Liver (tissue), 9 donors: ENCODE data around the gene MLX. TPM values are rescaled to one million over a fixed set of nuclear protein-coding genes. Genes with fewer than 3 reads are reported as not detected.

ENCODE experiments used
- DNase-seq: peaks from one replicate; pipeline ENCODE4 v3.0.0-alpha.2; 2017; ENCODE audit warnings: low spot score
- H3K27ac ChIP-seq, 2 donors: one replicate each; pipeline ENCODE4 v1.7.0; 2013; ENCODE audit warnings: inconsistent platforms in 2 of 2, low read length in 2 of 2, control low read depth in 1 of 2, low read depth in 1 of 2, mild to moderate bottlenecking in 1 of 2
- H3K27me3 ChIP-seq, 4 donors: one replicate each; pipeline versions ENCODE4 v1.6.1 to v1.7.0; 2013; ENCODE audit warnings: low read length in 3 of 4, inconsistent platforms in 1 of 4, mild to moderate bottlenecking in 1 of 4, moderate library complexity in 1 of 4; ENCODE audit not compliant: control insufficient read depth in 4 of 4, insufficient read depth in 4 of 4
- H3K36me3 ChIP-seq, 4 donors: one replicate each; pipeline versions ENCODE4 v1.6.1 to v1.7.0; 2013; ENCODE audit warnings: low read length in 3 of 4, mild to moderate bottlenecking in 3 of 4, low read depth in 1 of 4, moderate library complexity in 1 of 4; ENCODE audit not compliant: control insufficient read depth in 4 of 4, insufficient read depth in 3 of 4
- H3K4me1 ChIP-seq, 4 donors: one replicate each; pipeline versions ENCODE4 v1.6.1 to v1.7.0; 2013; ENCODE audit warnings: low read length in 3 of 4, mild to moderate bottlenecking in 3 of 4, moderate library complexity in 1 of 4; ENCODE audit not compliant: control insufficient read depth in 4 of 4, insufficient read depth in 4 of 4
- H3K4me3 ChIP-seq, 3 donors: one replicate each; pipeline versions ENCODE4 v1.6.1 to v1.7.0; 2013; ENCODE audit warnings: low read length in 3 of 3, control low read depth in 1 of 3, low read depth in 1 of 3, mild to moderate bottlenecking in 1 of 3
- H3K9ac ChIP-seq, 2 donors: one replicate each; pipeline ENCODE4 v1.7.0; 2013; ENCODE audit warnings: low read length in 2 of 2, mild to moderate bottlenecking in 2 of 2, moderate library complexity in 2 of 2, control low read depth in 1 of 2, low read depth in 1 of 2
- H3K9me3 ChIP-seq, 4 donors: one replicate each; pipeline versions ENCODE4 v1.6.1 to v1.7.0; 2013; ENCODE audit warnings: low read length in 3 of 4; ENCODE audit not compliant: control insufficient read depth in 4 of 4
- EGR1 ChIP-seq, 2 donors: IDR thresholded peaks; 2 replicates each; pipeline ENCODE4 v1.6.1; 2016 to 2018; ENCODE audit warnings: antibody characterized with exemption in 2 of 2, low read depth in 2 of 2
- FOXA1 ChIP-seq: IDR thresholded peaks from 2 replicates; pipeline ENCODE4 v1.6.1; 2016; ENCODE audit warnings: antibody characterized with exemption
- FOXA2 ChIP-seq: IDR thresholded peaks from 2 replicates; pipeline ENCODE4 v1.6.1; 2016; ENCODE audit warnings: antibody characterized with exemption
- GABPA ChIP-seq, 2 donors: IDR thresholded peaks in 1 of 2; conservative IDR thresholded peaks in 1 of 2; 2 replicates each; pipeline ENCODE4 v1.6.1; 2016; ENCODE audit warnings: antibody characterized with exemption in 2 of 2, mild to moderate bottlenecking in 1 of 2, moderate library complexity in 1 of 2
- HNF4A ChIP-seq, 2 donors: conservative IDR thresholded peaks; 2 replicates each; pipeline ENCODE4 v1.6.1; 2016; ENCODE audit warnings: antibody characterized with exemption in 2 of 2, mild to moderate bottlenecking in 2 of 2
- HNF4G ChIP-seq: IDR thresholded peaks from 2 replicates; pipeline ENCODE4 v1.6.1; 2016; ENCODE audit warnings: antibody characterized with exemption
- JUND ChIP-seq, 2 donors: IDR thresholded peaks; 2 replicates each; pipeline ENCODE4 v1.6.1; 2016; ENCODE audit warnings: antibody characterized with exemption in 2 of 2
- NR2F2 ChIP-seq: IDR thresholded peaks from 2 replicates; pipeline ENCODE4 v1.6.1; 2016; ENCODE audit warnings: antibody characterized with exemption
- RAD21 ChIP-seq, 2 donors: IDR thresholded peaks; 2 replicates each; pipeline ENCODE4 v1.6.1; 2016; ENCODE audit warnings: antibody characterized with exemption in 2 of 2, mild to moderate bottlenecking in 2 of 2
- RXRA ChIP-seq, 2 donors: IDR thresholded peaks; 2 replicates each; pipeline ENCODE4 v1.6.1; 2017 to 2018; ENCODE audit warnings: antibody characterized with exemption in 2 of 2, mild to moderate bottlenecking in 1 of 2
- SP1 ChIP-seq: IDR thresholded peaks from 2 replicates; pipeline ENCODE4 v1.6.1; 2018; ENCODE audit warnings: antibody characterized with exemption, mild to moderate bottlenecking
- TAF1 ChIP-seq: conservative IDR thresholded peaks from 2 replicates; pipeline ENCODE4 v1.6.1; 2016; ENCODE audit warnings: antibody characterized with exemption, mild to moderate bottlenecking
- YY1 ChIP-seq: IDR thresholded peaks from 2 replicates; pipeline ENCODE4 v1.6.1; 2016; ENCODE audit warnings: antibody characterized with exemption, mild to moderate bottlenecking
- WGBS: extraction: QIAGEN DNeasy Blood & Tissue Kit; methylation state at CpG from one replicate; pipeline ENCODE4 v1.1.7; 2013; 5-methylcytosine and 5-hydroxymethylcytosine counted together
- polyA plus RNA-seq, 2 donors: library from polyadenylated mRNA; stranded (reverse) in 1 of 2; unstranded in 1 of 2; fragments of 200-250 nt in 1 of 2; fragments of >200 nt in 1 of 2; fragmentation: Nextera tagmentation in 1 of 2; extraction: Ambion mirVana in 1 of 2; gene quantifications; one replicate each; pipeline versions ENCODE4 v1.2.1 to v1.2.3, GENCODE V29; 2013 to 2015
- total RNA-seq, 2 donors: library from RNA; depleted of rRNA; stranded (reverse); fragments of >200 nt; gene quantifications; one replicate each; pipeline ENCODE4 v1.2.3, GENCODE V29; 2014
- TF ChIP-seq, protein P1 (sequence below): fragments of 150-350 bp; IDR thresholded peaks from 2 replicates; pipeline ENCODE4 v1.5.1; 2017; ENCODE audit warnings: improper control_type of control experiment, low read depth, low read length; ENCODE audit not compliant: missing input control
- TF ChIP-seq, protein P2 (sequence below): IDR thresholded peaks from 2 replicates; pipeline ENCODE4 v1.6.1; 2016; ENCODE audit warnings: antibody characterized with exemption
- TF ChIP-seq, protein P3 (sequence below): IDR thresholded peaks from 2 replicates; pipeline ENCODE4 v1.6.1; 2016; ENCODE audit warnings: antibody characterized with exemption, mild to moderate bottlenecking
- TF ChIP-seq, protein P4 (sequence below): IDR thresholded peaks from 2 replicates; pipeline ENCODE4 v1.6.1; 2016; ENCODE audit warnings: antibody characterized with exemption
- TF ChIP-seq, protein P5 (sequence below): IDR thresholded peaks from 2 replicates; pipeline ENCODE4 v1.6.1; 2016; ENCODE audit warnings: antibody characterized with exemption
- donor health status: healthy.
- donor health status: healthy.
- donor health status: healthy.
- donor health status: healthy.
- donor health status: healthy.

MLX gene
- total and polyA plus RNA-seq, 4 donors, result 19.4 to 40.0 (median 32.1) TPM

DNA sequence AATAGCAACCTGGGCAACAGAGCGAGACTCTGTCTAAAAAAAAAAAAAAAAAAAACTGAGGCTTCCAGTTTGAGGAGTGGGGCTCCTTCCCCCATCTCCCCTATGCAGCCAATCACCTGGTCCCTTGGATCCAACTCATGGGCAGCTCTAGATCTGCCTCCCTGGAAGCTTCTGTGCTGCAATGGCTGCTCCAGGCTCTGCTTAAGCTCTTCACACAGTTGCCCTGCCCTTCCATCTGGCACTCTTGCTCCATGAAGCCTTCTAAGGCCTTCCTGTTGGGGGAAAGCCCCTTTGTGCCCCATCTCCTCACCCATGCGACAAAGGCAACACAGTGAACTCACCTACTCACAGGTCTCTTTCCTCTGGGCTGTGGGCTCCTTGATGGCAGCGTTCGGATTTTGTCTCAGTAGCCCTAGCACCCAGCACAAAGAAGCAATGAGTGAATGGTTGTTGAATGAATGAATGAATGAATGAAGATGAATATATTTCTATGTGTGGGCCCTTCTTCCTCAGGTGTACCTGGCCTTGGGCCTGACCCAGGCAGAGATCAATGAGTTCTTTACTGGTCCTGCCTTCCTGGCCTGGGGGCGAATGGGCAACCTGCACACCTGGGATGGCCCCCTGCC is 29.0 kb upstream of the MLX start:
- whole genome bisulfite sequencing, result 97% methylated on average over 5 of the region's 5 CpGs
- Histone ChIP-seq H3K9me3 (no peaks in the 10 kb centered on the region), H3K4me3 (no peak overlapping the region), H3K9ac (peak overlapping the region in 1 of 2 donors; percentile 10), H3K36me3 (peaks cover 4 to 14% (median 10%) of the 10 kb centered on the region in 4 donors), H3K4me1 (peaks cover 15 to 29% (median 21%) of the 10 kb centered on the region in 4 donors), H3K27ac (peak overlapping the region in 1 of 2 donors; percentile 96), H3K27me3 (no peaks in the 10 kb centered on the region)
- DNase-seq, result no peak
- TF ChIP-seq EGR1 (IDR thresholded peaks at IDR 0.05; ENCODE audit: low read depth in 2 of 2) (no peak), HNF4G (no peak), HNF4A (conservative IDR thresholded peaks at IDR 0.05) (no peak)
- TF ChIP-seq, protein P1, sequence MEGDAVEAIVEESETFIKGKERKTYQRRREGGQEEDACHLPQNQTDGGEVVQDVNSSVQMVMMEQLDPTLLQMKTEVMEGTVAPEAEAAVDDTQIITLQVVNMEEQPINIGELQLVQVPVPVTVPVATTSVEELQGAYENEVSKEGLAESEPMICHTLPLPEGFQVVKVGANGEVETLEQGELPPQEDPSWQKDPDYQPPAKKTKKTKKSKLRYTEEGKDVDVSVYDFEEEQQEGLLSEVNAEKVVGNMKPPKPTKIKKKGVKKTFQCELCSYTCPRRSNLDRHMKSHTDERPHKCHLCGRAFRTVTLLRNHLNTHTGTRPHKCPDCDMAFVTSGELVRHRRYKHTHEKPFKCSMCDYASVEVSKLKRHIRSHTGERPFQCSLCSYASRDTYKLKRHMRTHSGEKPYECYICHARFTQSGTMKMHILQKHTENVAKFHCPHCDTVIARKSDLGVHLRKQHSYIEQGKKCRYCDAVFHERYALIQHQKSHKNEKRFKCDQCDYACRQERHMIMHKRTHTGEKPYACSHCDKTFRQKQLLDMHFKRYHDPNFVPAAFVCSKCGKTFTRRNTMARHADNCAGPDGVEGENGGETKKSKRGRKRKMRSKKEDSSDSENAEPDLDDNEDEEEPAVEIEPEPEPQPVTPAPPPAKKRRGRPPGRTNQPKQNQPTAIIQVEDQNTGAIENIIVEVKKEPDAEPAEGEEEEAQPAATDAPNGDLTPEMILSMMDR, result no peak
- TF ChIP-seq, protein P2, sequence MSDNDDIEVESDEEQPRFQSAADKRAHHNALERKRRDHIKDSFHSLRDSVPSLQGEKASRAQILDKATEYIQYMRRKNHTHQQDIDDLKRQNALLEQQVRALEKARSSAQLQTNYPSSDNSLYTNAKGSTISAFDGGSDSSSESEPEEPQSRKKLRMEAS, result no peak
- TF ChIP-seq, protein P3, sequence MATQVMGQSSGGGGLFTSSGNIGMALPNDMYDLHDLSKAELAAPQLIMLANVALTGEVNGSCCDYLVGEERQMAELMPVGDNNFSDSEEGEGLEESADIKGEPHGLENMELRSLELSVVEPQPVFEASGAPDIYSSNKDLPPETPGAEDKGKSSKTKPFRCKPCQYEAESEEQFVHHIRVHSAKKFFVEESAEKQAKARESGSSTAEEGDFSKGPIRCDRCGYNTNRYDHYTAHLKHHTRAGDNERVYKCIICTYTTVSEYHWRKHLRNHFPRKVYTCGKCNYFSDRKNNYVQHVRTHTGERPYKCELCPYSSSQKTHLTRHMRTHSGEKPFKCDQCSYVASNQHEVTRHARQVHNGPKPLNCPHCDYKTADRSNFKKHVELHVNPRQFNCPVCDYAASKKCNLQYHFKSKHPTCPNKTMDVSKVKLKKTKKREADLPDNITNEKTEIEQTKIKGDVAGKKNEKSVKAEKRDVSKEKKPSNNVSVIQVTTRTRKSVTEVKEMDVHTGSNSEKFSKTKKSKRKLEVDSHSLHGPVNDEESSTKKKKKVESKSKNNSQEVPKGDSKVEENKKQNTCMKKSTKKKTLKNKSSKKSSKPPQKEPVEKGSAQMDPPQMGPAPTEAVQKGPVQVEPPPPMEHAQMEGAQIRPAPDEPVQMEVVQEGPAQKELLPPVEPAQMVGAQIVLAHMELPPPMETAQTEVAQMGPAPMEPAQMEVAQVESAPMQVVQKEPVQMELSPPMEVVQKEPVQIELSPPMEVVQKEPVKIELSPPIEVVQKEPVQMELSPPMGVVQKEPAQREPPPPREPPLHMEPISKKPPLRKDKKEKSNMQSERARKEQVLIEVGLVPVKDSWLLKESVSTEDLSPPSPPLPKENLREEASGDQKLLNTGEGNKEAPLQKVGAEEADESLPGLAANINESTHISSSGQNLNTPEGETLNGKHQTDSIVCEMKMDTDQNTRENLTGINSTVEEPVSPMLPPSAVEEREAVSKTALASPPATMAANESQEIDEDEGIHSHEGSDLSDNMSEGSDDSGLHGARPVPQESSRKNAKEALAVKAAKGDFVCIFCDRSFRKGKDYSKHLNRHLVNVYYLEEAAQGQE, result no peak

DNA sequence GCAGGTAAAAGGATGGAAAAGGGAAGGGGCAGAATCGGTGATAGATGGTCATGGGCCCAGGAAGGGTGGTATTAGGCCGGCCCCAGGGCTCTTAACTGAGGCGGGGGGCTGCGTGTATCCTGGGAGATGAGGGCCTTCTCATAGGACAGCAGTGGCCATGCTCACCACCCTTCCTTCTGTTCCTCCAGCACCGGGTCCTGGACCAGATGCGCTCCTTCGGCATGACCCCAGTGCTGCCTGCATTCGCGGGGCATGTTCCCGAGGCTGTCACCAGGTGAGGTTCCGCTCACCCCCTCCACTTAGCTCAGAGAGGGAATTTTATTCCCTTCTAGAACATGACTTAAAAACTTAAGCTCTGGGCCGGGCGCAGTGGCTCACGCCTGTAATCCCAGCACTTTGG is 28.4 kb upstream of the MLX start:
- no peak for DNase-seq
- peaks cover 15 to 26% (median 21%) of the 10 kb centered on the region in 4 donors for H3K4me1 ChIP-seq
- no peaks in the 10 kb centered on the region for H3K9me3 ChIP-seq
- H3K27me3 ChIP-seq, result no peaks in the 10 kb centered on the region
- peaks cover 4 to 18% (median 12%) of the 10 kb centered on the region in 4 donors for H3K36me3 ChIP-seq
- 97% methylated on average over 14 of the region's 14 CpGs for WGBS
- H3K9ac ChIP-seq, result no peak overlapping the region
- no peak overlapping the region for H3K4me3 ChIP-seq
- no peak overlapping the region for H3K27ac ChIP-seq
- TF ChIP-seq JUND (IDR thresholded peaks at IDR 0.05) (no peak), RXRA (IDR thresholded peaks at IDR 0.05) (no peak), SP1 (no peak), HNF4G (no peak), NR2F2 (no peak), GABPA (IDR thresholded peaks at IDR 0.05 in 1 of 2, conservative IDR thresholded peaks at IDR 0.05 in 1 of 2) (no peak), FOXA1 (no peak), YY1 (no peak), HNF4A (conservative IDR thresholded peaks at IDR 0.05) (no peak), RAD21 (IDR thresholded peaks at IDR 0.05) (no peak), TAF1 (no peak), FOXA2 (no peak), EGR1 (IDR thresholded peaks at IDR 0.05; ENCODE audit: low read depth in 2 of 2) (no peak)
- TF ChIP-seq, protein P4, sequence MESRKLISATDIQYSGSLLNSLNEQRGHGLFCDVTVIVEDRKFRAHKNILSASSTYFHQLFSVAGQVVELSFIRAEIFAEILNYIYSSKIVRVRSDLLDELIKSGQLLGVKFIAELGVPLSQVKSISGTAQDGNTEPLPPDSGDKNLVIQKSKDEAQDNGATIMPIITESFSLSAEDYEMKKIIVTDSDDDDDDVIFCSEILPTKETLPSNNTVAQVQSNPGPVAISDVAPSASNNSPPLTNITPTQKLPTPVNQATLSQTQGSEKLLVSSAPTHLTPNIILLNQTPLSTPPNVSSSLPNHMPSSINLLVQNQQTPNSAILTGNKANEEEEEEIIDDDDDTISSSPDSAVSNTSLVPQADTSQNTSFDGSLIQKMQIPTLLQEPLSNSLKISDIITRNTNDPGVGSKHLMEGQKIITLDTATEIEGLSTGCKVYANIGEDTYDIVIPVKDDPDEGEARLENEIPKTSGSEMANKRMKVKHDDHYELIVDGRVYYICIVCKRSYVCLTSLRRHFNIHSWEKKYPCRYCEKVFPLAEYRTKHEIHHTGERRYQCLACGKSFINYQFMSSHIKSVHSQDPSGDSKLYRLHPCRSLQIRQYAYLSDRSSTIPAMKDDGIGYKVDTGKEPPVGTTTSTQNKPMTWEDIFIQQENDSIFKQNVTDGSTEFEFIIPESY, result no peak
- TF ChIP-seq, protein P2, result no peak
- TF ChIP-seq, protein P5, sequence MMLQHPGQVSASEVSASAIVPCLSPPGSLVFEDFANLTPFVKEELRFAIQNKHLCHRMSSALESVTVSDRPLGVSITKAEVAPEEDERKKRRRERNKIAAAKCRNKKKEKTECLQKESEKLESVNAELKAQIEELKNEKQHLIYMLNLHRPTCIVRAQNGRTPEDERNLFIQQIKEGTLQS, result no peak
- TF ChIP-seq, protein P3, result no peak
